GM21737 (cell line): ENCODE measurements around the gene SCAPER.
"Not testable (repeated sequence)": the region's sequence is repeated elsewhere in the genome, so short reads cannot be mapped to it uniquely, and the experiment has no call there.

Source experiments
- ATAC-seq: cut with Tn5 transposase; IDR thresholded peaks from one replicate; pipeline ENCODE4 v1.9.1; 2021; ENCODE audit warnings: mild to moderate bottlenecking, moderate library complexity; ENCODE audit not compliant: unreplicated experiment

The SCAPER gene

DNA sequence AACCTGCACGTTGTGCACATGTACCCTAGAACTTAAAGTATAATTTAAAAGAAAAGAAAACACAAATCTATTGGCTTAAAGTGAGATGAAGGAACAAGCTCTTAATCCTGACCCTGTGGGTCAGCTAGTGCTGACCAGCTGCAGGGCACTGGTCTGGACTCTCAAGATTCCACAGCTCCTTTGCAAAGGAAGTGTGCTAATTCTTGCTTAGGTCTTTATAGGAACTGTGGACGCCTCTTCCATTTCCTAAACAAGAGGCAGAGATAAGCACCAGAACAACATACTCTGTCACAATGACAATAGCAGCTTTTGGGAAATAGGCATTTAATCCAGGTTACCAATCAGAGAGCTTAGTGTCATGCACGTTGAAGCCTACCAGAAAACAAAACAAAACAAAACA lies 402.5 kb downstream of the SCAPER start:
- no peak for ATAC-seq

DNA sequence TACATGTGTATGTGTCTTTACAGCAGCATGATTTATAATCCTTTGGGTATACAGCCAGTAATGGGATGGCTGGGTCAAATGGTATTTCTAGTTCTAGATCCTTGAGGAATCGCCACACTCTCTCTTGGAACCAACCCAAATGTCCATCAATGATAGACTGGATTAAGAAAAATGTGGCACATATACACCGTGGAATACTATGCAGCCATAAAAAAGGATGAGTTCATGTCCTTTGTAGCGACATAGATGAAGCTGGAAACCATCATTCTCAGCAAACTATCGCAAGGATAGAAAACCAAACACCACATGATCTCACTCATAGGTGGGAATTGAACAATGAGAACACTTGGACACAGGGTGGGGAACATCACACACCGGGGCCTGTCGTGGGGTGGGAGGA lies 403.0 kb downstream of the SCAPER start:
- ATAC-seq = not testable (repeated sequence)

DNA sequence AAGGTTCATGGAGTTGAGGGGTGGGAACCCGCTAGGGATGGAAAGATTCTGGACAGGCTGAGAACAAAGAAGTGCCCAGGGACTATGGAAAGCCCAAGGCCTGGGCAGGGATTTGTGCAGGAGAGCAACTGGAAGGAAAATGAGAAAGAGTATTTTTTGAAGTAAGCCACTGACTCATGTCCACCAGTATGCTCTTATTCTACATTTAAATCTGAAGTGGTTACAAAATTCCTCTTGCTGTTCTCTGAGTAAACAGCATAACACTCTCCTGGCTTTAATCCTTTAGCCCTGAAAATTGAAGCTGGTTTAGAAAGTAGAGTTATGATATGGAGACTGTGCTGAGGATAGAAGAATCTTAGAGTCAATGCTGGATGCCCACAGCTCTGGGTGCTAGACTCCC lies 403.4 kb downstream of the SCAPER start:
- ATAC-seq = no peak

DNA sequence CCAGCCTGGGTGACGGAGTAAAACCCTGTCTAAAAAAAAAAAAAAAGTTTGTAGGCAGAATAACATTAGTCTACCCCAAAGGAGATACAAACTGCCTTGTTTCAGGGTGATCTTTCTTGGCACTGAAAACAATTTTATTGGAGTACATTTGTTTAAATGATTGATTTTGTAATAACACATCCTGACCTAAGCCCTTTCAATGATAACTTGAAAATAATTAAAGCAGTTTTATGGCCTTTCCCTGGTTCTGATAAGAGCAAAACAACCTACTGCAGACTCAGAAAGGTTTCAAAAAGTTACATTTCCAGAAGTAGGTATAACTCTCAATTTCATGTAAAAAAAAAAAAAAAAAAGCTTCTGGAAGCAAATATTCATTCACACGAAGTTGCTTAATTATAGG lies 404.1 kb downstream of the SCAPER start:
- no peak for ATAC-seq

DNA sequence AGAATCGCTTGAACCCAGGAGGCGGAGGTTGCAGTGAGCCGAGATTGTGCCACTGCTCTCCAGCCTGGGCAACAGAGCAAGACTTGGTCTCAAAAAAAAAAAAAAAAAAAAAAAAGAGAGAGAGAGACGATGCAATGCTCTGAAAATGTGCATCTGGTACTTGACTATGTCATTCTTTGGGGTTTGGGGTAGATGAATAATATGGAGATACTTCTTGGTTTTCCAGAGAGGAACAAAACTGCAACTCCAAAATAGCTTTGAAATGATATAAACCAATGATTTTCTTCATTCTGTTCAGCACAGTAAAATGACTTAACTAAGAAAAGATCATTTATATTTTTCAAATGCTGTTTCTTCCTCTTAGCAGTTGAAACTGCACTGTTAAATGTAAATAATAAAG lies 409.7 kb downstream of the SCAPER start:
- ATAC-seq = no peak

DNA sequence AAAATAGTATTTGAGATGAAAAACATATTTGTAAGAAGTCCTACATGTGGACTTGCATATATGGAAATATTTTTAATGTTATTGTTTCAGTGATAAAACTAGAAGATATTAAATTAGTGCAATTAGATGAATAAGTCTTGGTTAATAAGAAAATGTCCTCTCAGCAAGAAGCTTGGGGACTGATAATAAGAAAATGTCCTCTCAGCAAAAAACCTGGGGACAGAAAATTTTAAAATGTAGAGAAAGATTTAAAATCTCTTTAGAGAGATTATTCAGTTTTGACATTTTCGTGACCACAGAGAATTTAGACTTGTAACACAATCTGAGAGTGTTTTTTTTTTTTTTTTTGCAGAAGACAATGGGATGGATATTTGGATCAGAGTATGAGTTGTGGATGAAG lies 412.6 kb downstream of the SCAPER start:
- no peak for ATAC-seq

DNA sequence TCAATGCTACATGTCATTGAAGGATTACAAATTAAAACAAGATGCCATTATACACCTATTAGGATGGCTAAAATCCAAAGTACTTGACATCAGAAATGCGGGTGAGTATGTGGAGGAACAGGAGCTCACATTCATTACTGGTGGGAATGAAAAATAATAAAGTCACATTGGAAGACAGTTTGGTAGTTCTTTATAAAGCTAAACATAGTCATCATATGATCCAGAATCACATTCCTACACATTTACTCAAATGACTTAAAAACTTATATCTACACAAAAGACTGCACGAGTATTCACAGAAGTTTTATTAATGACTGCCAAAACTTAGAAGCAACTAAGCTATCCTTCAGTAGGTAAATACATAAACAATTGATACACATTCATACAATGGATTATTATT lies 421.4 kb downstream of the SCAPER start:
- ATAC-seq = no peak

DNA sequence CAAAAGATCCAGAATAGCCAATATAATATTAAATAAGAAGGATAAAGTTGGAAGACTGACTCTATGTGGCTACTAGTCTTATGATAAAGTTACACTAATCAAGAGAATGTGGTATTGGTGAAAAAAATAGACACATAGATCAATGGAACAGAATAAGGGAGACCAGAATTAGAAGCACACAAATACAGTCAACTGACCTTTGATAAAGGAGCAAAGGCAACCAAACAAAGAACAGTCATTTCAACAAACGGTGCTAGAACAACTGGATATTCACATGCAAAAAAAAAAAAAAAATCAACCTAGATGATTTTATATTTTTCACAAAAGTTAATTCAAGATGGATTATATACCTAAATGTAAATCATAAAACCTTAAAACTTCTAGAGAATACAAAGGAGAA lies 422.1 kb downstream of the SCAPER start:
- no peak for ATAC-seq

DNA sequence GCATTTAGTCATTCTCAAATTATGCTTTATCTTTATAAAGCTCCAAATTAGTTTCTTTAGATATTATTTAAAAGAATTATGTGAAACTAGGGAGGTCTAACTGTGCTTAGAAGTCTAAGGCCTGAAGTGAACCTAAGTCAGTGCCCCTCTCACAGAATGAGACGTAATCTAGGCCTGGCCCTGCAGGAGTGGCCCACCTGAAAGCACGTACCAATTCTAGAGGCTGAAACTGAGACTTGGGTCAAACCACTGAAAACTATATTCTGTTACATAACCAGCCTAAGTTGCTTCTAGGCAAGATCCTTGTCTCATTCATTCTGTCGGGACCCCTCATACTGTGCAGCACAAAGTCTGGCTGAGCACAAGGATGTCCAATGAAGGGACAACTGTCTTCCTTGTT lies 424.9 kb downstream of the SCAPER start:
- no peak for ATAC-seq

DNA sequence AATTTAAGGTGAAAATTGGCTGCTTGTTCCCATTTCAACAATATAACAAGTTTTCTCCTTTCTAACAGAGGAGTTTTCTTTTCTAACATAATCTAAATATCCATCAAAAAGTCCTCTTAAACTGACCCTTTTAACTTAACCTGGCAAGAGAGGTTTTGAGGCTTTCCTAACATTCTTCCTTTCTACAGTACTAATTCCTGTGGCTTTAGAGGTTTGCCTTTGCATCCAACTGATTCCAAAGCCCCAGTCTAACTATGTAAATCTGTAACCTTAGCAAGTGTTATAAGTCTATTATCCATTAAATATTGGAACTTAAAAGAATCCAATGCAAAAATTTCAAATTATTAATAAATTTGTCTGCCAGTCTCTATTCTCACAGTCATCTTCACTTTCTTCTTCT lies 434.4 kb downstream of the SCAPER start:
- ATAC-seq = no peak

DNA sequence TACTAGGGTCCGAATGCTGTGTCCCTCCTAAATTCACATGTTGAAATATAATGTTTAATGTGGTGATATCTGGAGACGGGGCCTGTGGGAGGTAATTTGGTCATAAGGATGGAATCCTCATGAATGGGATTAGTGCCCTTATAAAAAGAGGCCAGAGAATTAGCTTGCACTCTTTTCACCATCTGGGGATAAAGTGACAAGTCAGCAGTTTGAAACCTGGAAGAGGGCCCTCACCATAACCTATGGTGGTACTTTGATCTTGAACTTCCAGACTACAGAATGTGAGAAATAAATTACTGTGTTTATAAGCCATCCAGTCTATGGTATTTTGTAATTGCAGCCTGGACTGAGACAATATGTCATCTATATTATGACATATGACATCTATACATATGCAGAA lies 436.4 kb downstream of the SCAPER start:
- ATAC-seq = no peak

DNA sequence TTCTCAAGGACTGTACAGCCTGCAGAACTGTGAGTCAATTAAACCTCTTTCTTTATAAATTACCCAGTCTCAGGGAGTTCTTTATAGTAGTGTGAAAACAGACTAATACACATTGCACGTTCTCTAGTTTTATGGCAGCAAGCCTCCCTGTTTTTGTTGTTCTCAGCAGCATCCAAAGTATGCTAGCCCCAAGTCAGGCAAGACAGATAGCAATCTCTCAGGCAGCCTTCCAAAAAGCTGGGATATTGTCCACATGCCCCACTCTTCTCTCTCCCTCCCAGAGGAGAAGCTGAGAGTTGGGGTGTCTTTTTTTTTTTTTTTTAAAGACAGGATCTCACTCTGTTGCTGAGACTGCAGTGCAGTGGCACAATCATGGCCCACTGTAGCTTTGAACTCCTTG lies 438.0 kb downstream of the SCAPER start:
- ATAC-seq = no peak

DNA sequence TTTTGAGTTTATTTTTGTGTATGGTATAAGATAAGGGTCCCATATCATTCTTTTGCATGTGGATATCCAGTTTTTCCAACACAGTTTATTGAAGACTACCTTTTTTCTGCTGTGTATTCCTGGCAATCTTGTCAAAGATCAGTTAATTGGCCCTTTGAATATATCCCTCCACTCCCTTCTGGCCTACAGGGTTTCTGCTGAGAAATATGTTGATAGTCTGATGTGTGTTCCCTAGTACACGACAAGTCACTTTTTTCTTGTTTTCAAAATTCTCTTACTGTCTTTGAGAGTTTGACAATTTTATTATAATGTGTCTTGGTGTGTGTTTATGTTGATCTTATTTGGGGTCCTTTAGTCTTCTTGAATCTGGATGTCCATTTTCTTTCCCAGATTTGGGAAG lies 439.4 kb downstream of the SCAPER start:
- no peak for ATAC-seq

DNA sequence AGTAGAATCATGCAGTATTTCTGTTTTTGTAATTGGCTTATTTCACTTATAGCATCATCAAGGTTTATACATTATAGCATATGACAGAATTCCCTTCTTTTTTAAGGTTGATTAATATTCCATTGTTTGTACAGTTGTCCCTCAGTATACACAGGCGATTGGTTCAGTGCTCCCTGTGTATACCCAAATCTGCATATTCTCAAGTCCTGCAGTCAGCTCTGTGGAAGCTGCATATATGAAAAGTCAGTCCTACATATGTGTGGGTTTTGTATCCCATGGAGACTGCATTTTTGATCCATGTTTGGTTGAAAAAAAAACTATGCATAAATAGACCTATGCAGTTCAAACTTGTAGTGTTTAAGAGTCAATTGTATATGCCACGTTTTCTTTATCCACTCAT lies 440.9 kb downstream of the SCAPER start:
- no peak for ATAC-seq

DNA sequence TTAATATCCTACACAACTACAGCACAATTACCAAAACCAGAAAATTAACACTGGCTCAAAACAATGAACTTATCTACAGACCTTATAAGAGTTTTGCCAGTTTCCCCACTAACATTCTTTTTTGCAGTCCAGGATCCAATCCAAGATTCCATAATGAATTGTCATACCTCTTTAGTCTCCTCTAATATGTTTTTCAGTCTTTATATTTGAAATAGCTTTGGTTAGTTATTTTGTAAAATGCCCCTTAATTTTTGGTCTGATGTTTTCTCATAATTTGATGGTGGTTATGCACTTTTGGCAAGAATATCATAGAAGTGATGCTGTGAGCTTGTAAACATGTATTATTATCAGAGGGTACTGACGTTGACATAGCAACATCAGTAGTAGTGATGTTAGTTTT lies 444.3 kb downstream of the SCAPER start:
- ATAC-seq = no peak

DNA sequence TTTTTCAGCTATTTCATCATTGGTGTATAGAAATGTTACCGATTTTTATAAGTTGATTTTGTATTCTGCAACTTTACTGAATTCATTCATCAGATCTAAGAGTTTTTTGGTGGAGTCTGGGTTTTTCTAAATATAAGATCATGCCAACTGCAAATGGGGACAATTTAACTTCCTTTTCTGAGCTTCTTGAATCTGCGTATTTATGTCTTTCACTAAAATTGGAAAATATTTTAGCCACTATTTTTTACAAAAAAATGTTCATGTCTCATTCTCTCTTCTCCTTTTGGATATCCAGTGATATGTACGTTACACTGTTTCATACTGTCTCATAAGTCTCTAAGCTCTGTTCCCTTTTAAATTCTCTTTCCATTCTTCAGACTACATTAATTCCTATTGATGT lies 444.8 kb downstream of the SCAPER start:
- ATAC-seq = no peak

DNA sequence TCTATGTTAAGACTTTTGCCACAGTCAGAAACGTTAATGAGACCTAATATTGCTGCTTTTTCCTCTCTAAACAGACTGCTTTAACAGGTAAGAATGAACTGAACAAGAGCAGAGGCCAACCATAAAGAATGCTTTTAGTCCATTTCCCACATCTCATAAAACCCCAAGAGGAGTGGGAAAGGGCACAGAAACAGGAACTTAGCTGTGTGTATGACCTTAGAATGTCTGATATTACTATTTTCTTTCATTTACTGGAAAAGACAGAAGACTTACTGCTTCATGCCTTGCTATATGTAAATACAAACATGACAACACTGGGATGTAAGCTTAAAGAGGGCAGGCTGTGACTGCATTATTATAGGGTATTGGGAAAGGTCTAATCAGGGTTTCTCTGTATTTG lies 453.6 kb downstream of the SCAPER start:
- ATAC-seq = no peak

DNA sequence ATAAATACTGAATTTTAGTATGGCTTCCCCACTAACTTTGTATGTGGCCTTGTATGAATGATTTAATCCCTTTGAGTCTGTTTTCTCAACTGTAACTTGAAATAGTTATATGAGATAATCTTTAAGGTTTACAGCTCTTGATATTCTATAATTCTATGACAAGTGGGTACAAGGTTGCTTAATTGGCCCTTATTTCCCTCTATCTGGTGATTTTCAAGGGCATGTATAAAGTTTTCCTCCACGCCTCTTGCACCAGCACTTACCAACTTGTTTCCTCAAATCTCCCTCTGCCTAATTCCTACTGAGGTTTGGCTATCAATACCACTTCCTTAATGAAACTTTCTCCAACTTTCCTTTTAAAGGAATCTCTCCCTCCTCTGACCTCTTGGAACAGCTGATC lies 455.7 kb downstream of the SCAPER start:
- no peak for ATAC-seq

DNA sequence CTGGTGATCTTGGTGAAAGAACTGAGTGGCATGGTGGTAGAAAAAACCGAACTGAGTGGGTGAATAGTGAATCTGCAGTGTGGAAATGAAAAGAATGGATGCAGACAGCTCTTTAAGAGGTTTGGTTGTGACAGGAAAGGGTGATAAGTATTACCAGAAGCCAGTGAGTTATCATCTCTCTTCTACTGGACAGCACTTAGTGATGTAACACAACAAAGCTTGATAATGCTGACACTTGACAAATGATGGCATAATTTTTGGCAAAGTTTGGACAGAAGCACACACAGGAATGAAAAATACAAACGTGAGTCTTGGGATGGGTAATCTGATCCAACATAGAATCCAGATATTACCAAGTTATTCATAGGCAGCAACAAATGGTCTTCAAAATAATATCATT lies 456.4 kb downstream of the SCAPER start:
- ATAC-seq = no peak

DNA sequence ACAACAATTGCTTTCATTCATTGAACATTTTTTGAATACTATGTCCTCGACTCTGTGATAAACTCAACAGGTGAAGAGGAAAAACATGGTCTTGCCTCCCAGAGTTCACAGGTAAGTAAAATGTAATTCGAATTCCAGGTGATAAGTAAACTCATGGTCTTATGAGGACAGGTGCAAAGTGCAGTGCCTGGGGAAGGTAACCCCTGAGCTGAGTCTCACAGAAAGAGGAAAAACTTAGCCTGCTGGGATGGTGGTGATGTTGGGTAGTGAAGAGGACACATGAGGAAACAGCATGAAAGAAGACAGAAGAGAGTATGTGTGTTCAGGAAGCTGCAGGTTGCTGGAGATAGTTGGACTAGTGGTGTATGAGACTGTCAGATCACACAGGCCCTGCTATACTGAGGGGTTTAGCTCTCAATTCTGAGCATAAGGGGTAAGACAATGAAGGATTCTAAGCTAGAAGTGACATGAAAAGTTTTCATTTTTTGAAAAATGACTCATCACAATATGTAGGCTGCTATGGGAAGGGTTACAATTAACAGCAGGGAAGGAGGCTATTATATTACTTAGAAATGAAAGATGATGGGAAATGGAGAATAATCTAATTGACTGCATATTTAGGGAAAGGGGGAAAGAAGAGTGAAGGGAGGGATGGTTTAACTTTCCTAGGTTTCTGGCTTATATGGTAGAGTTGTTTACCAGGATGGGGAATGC lies 457.3 kb downstream of the SCAPER start:
- ATAC-seq = no peak

DNA sequence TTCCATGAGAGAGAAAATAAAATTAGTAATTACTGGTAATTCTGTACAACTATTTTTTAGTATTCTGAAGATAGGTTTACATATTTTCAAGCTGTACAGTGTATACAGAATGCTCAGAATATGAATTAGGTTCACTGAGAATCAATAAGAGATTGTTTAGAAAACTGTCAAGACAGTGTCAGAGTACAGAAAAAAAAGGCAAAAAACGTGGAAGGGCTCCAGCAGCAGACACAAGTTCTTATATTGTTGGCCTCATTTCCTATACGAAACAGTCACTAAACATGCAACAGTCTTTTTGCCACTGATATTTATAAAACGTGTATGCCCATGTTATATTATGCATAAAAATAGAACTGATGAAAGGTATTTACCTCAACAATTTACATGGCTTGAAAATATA lies 464.7 kb downstream of the SCAPER start:
- ATAC-seq = no peak

DNA sequence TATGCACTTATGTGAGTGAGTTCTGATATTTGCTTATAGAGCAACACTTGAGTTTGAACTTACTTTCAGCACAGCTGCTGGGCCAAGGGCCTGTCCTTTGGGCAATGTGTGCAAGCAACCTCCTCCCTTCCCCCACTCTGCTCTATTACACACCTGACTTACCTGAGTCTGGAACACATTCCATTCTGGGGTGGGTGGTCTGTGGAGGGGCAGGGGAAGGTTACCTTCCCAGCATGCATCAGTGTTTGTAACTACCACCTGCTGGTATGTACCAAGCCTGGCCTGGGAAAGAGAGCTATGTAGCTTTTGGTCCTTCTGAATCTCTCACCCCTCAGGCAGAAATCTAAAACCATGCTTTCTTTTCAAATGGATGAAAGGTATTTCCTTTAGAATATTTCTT lies 465.6 kb downstream of the SCAPER start:
- no peak for ATAC-seq

DNA sequence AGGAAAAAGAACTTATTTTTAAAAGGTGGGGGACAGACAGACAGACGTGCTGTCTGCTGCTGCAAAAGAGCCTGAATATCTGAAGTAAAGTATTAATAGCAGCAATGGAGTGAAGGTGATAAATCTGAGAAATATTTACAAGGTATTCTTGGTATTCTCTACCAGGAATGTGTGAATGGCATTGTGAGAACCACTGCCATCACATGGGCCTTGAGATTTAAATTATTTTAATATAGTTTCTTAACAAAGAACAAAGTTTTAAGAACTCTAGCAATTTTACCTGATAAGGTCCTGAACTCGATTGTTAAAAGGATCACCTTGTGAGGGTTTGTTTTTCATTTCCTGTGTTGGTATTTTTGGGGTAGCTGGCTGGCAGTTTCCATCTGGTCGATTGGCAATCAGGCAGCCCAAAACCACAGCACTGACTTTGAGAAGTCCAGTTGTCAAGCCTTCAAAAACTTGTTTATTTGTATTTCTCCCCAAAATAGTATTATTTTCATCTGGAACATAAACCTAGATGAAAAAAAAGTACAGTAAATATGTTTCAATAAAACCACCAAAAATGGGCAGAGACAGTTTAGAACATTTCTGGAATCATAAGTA lies 471.2 kb downstream of the SCAPER start:
- no peak for ATAC-seq
